Left lung (tissue), 10 donors: ENCODE data around the gene TRABD. TPM values are rescaled to one million over a fixed set of nuclear protein-coding genes. Genes with fewer than 3 reads are reported as not detected.

Experiments used
- ATAC-seq: fragments of 200-7000 bp; cut with Tn5 transposase; one replicate; pipeline ENCODE4 v1.9.1; 2020; ENCODE audit warnings: moderate library complexity
- DNase-seq, 4 donors: peaks; one replicate each; pipeline ENCODE4 v3.0.0-alpha.2; 2013 to 2020
- H3K27ac ChIP-seq, 2 donors: fragments of 200-600 bp; sonication (generic) in 1 of 2; one replicate each; pipeline versions ENCODE4 v1.5.0 to v1.8.0; 2020 to 2021
- H3K27me3 ChIP-seq, 2 donors: fragments of 200-600 bp; sonication (generic) in 1 of 2; one replicate each; pipeline versions ENCODE4 v1.5.0 to v1.8.0; 2020 to 2021
- H3K36me3 ChIP-seq, 2 donors: fragments of 200-600 bp; sonication (generic) in 1 of 2; one replicate each; pipeline versions ENCODE4 v1.5.0 to v1.8.0; 2020 to 2021
- H3K4me1 ChIP-seq, 2 donors: fragments of 200-600 bp; one replicate each; pipeline ENCODE4 v1.8.0; 2021
- H3K4me3 ChIP-seq, 2 donors: fragments of 200-600 bp; sonication (generic) in 1 of 2; one replicate each; pipeline versions ENCODE4 v1.5.0 to v1.8.0; 2020 to 2021; ENCODE audit warnings: mild to moderate bottlenecking in 1 of 2
- H3K9me3 ChIP-seq, 2 donors: fragments of 200-600 bp; sonication (generic) in 1 of 2; one replicate each; pipeline versions ENCODE4 v1.5.0 to v1.8.0; 2020 to 2021
- intact Hi-C, 2 donors: fragments of 100-400 bp; cut with DNase I; formaldehyde crosslinking; loops; one replicate each; pipeline versions ENCODE4 v1.11.2 to v1.14.2; 2022
- polyA plus RNA-seq, 6 donors: library from polyadenylated mRNA; unstranded; fragments of 120-200 nt; gene quantifications; one replicate each; pipeline ENCODE4 v1.2.1, GENCODE V29; 2013; ENCODE audit not compliant: insufficient read length in 6 of 6
- total RNA-seq, 2 donors: library from RNA; stranded (reverse); fragmentation: NEBNext Ultra II Directional; extraction: Animal tissue kit (Norgen Biotek cat#: 25700); gene quantifications; one replicate each; pipeline ENCODE4 v1.2.1, GENCODE V29; 2021
- TF ChIP-seq, protein P1 (sequence below), 2 donors: fragments of 200-600 bp; sonication (generic) in 1 of 2; IDR thresholded peaks; one replicate each; pipeline versions ENCODE4 v1.5.0 to v1.8.0; 2021; ENCODE audit warnings: antibody characterized with exemption in 2 of 2
- donor health status: DM: no; HTN: yes; CAD: no.
- donor health status: DM: no; HTN: no; CAD: no.

The TRABD gene
- total and polyA plus RNA-seq, 8 donors = 16.0 to 54.2 (median 24.4) TPM

DNA sequence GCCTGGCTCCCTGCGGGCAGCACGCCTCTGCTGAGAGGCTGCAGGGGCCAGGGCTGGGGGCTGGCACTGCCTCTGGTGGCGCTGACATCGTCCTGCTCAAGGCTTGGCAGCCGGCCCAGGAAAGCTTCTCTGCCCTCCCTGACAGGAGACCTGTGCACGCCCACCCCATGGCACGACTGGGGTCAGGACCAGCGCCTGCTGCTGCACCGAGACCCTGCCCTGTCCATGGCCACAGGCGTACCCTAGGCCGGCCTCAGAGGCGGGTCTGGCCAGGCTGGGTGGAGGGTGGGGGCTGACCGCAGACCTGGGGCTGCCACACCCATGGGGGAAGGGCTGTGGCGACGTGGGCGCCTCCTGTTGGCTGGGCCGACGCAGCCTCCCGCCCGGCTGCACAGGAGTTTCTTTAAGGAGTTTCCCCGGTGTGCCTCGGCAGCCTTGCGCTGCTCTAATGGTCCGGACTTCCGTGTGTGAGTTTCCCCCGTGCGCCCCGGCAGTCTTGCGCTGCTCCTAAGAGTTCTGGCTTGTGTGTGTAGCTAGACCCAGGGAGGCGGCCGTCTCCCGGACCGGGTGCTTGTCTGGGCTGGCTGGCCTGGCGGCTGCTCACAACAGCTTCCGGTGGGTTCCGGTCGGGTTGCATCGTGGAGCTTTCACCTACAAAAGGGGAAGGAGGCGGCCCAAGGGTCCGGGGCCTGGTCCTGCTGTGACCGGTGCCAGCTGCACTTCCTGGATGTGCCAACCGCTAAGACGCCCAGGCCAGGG, 4.6 kb downstream of the TRABD start:
- Histone ChIP-seq H3K9me3 (no peaks in the 10 kb centered on the region), H3K4me3 (peak overlapping the region; percentile 25 to 37), H3K27ac (peak overlapping the region; percentile 88 to 99), H3K4me1 (peaks cover 11 to 69% of the 10 kb centered on the region in 2 donors), H3K27me3 (no peaks in the 10 kb centered on the region), H3K36me3 (peaks cover 0 to 25% of the 10 kb centered on the region in 2 donors)
- intact Hi-C loops = no loop called here
- TF ChIP-seq, protein P1, sequence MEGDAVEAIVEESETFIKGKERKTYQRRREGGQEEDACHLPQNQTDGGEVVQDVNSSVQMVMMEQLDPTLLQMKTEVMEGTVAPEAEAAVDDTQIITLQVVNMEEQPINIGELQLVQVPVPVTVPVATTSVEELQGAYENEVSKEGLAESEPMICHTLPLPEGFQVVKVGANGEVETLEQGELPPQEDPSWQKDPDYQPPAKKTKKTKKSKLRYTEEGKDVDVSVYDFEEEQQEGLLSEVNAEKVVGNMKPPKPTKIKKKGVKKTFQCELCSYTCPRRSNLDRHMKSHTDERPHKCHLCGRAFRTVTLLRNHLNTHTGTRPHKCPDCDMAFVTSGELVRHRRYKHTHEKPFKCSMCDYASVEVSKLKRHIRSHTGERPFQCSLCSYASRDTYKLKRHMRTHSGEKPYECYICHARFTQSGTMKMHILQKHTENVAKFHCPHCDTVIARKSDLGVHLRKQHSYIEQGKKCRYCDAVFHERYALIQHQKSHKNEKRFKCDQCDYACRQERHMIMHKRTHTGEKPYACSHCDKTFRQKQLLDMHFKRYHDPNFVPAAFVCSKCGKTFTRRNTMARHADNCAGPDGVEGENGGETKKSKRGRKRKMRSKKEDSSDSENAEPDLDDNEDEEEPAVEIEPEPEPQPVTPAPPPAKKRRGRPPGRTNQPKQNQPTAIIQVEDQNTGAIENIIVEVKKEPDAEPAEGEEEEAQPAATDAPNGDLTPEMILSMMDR (IDR thresholded peaks at IDR 0.05) = peak; percentile 12 to 20
- peak; percentile 87 for ATAC-seq
- DNase-seq = peak in 3 of 4 donors; percentile 74 to 96 (median 89)

DNA sequence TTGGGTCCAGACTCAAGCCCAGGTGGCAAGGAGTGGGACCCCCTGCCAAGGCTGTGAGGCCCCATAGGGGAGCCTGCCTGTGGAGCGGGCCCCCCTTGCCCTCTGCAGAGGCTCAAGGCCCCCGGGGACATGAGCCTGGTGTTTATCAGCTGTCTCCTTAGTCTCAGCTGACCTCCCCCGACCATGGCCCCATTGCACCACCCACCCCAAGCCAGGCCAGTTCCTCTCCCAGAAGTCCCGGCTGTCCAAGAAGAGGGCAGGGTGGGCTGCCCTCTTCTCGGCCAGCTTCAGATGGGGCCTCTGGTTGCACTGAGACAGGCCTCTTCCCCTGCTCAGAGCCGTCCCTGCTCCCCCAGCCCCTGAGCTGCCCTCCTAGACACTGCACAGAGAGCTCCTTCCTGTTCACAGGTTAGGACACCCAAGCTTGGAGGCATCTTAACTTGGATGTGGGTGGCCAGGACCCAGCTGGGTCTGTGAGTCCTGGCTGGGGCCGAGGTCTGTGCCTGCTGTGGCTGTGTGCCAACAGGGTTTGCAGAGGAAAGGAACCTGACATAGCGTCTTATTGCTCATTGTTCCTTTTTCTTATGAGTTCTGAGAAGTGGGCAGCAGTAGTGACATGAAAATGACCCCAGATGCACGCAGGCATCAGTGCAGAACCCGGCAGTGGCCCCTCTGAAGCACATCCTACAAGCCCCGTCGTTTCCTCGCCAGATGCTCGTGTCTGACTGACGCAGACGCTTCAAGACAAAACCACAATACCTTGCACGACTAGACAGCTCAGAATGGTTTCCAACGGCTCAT, 5.4 kb downstream of the TRABD start:
- DNase-seq = peak in 2 of 4 donors; percentile 79 to 91
- TF ChIP-seq, protein P1 (IDR thresholded peaks at IDR 0.05) = no peak
- Histone ChIP-seq H3K4me3 (peak overlapping the region; percentile 25 to 37), H3K27me3 (no peaks in the 10 kb centered on the region), H3K27ac (peak overlapping the region; percentile 88 to 99), H3K36me3 (peaks cover 0 to 33% of the 10 kb centered on the region in 2 donors), H3K9me3 (no peaks in the 10 kb centered on the region), H3K4me1 (peaks cover 10 to 68% of the 10 kb centered on the region in 2 donors)
- peak; percentile 3 for ATAC-seq
- intact Hi-C loops = no loop called here

DNA sequence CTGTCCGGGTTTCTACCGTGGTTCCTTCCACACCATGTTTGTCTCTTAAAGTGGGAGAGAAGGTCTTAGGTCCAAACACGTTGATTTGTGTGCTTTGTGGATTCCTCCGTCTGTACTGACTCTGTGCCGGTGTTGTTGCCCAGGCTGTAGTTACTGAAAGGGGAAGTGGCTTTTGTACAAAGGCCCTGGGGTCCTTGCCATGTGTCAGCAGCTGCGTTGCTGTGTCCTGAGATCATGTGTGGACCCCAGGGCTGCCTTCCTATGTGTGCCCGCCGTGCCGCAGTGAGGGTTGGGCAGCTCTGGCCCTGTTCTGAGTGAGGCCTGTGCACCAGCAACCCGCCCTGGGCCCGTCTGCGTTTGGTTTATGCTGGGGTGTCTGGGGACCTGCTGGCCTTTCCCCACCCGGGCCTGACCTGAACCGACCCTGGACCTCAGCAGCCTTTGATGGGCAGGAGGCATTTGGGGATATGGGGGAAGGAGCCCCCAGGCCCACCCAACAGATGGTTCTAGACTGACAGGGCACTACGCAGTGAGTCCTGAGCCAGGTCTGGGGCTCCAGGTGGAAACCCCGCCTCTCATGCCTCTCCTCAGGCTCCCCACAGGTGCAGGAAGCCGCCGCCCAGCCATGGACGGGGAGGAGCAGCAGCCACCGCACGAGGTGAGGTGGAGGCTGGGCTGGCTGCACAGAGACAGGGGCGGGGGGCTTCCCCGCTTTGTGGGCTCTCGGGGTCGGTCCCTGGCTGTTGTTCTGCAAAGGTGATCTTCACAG, 6.9 kb downstream of the TRABD start:
- H3K4me3 ChIP-seq = peak overlapping the region in 1 of 2 donors; percentile 37
- intact Hi-C loops = no loop called here
- peak overlapping the region; percentile 44 to 99 for H3K27ac ChIP-seq
- DNase-seq (peak in 1 of 4 donors; percentile 76), ATAC-seq (no peak)
- TF ChIP-seq, protein P1 (IDR thresholded peaks at IDR 0.05) = no peak
- peaks cover 0 to 48% of the 10 kb centered on the region in 2 donors for H3K36me3 ChIP-seq
- no peaks in the 10 kb centered on the region for H3K9me3 ChIP-seq
- peaks cover 10 to 55% of the 10 kb centered on the region in 2 donors for H3K4me1 ChIP-seq
- no peaks in the 10 kb centered on the region for H3K27me3 ChIP-seq

DNA sequence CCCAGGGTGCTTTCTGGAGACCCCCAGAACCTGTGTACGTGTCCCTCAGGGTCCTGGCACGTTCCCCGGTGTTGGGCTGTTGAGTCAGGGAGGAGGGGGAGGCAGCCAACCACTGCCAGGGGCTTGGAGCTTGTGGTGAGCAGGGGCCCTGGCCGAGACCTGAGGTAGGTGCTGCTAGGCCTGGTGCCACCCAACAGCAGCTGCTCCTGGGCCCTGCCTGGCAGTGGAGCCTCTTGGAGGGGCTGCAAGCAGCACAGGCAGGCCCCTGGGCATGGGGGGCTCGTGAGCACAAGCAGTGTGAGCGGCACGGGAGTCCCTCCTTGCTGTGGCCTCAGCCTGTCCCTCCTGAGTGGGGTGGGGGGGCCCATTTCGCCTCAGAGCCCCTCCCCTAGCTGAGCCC, 7.9 kb downstream of the TRABD start:
- DNase-seq (no peak), ATAC-seq (no peak)
- peaks cover 10 to 45% of the 10 kb centered on the region in 2 donors for H3K4me1 ChIP-seq
- no peak overlapping the region for H3K4me3 ChIP-seq
- no peaks in the 10 kb centered on the region for H3K9me3 ChIP-seq
- TF ChIP-seq, protein P1 (IDR thresholded peaks at IDR 0.05) = no peak
- peak overlapping the region in 1 of 2 donors; percentile 99 for H3K27ac ChIP-seq
- no peaks in the 10 kb centered on the region for H3K27me3 ChIP-seq
- intact Hi-C loops = no loop called here
- H3K36me3 ChIP-seq = peaks cover 0 to 58% of the 10 kb centered on the region in 2 donors
